H1 (cell line): ENCODE results near the gene RCSD1. TPM values are rescaled to one million over a fixed set of nuclear protein-coding genes. Genes with fewer than 3 reads are reported as not detected.

Source experiments
- BRCA1 ChIP-seq: IDR thresholded peaks from 2 replicates; pipeline ENCODE4 v1.6.1; 2012; ENCODE audit warnings: low read depth, low read length, improper control_type of control experiment
- CBX8 ChIP-seq: fragments of 300-800, 300-1000 bp; sonication (generic); IDR thresholded peaks from 2 replicates; pipeline ENCODE4 v1.7.1; 2016; ENCODE audit warnings: low read depth, low read length, borderline replicate concordance
- CREB1 ChIP-seq: IDR thresholded peaks from 2 replicates; pipeline ENCODE4 v1.6.1; 2012; ENCODE audit warnings: inconsistent platforms
- MAFK ChIP-seq: IDR thresholded peaks from 2 replicates; pipeline ENCODE4 v1.6.1; 2012; ENCODE audit warnings: low read depth, mild to moderate bottlenecking, improper control_type of control experiment, low read length
- POU5F1 ChIP-seq: IDR thresholded peaks from 2 replicates; pipeline ENCODE4 v1.6.1; 2011; ENCODE audit warnings: low read depth, mild to moderate bottlenecking, low read length, moderate library complexity
- SIRT6 ChIP-seq: IDR thresholded peaks from one replicate; pipeline ENCODE4 v1.7.1; 2012; ENCODE audit warnings: low read length, inconsistent platforms
- SP1 ChIP-seq: IDR thresholded peaks from 2 replicates; pipeline ENCODE4 v1.6.1; 2011; ENCODE audit warnings: low read depth, low read length
- TEAD4 ChIP-seq: IDR thresholded peaks from 2 replicates; pipeline ENCODE4 v1.6.1; 2012; ENCODE audit warnings: low read depth, low read length, inconsistent platforms, mixed read lengths
- USF2 ChIP-seq: IDR thresholded peaks from 2 replicates; pipeline ENCODE4 v1.6.1; 2011; ENCODE audit warnings: low read length, improper control_type of control experiment
- polyA plus RNA-seq, 7 experiments: library from polyadenylated mRNA; depleted of rRNA in 3 of 7; stranded (reverse) in 5 of 7; unstranded in 2 of 7; fragments of >200 nt in 5 of 7; fragments of 200-250 nt in 2 of 7; gene quantifications; 1 replicate in 5 of 7; 2 replicates in 1 of 7; 4 replicates in 1 of 7; pipeline versions ENCODE4 v1.2.1 to v1.2.3, GENCODE V29; 2011 to 2013; ENCODE audit warnings: missing spikeins in 2 of 7, mixed read lengths in 2 of 7
- total RNA-seq: library from RNA; stranded (reverse); fragmentation: NEBNext Ultra II Directional; extraction: Animal tissue kit (Norgen Biotek cat#: 25700); gene quantifications from 2 replicates; pipeline ENCODE4 v1.2.1, GENCODE V29; 2021

RCSD1 gene
- total and polyA plus RNA-seq, 2 of the 8 experiments (the other 6 are each of a cell fraction or from before 2014, with no cell fraction given): 0.47 to 0.69 TPM

GRCh38 chr1:167625040-167625823, 4.8 kb upstream of the RCSD1 start (continued):
- TF ChIP-seq USF2 (no peak), SIRT6 (no peak), POU5F1 (no peak), CREB1 (no peak), TEAD4 (no peak), CBX8 (no peak), MAFK (no peak), BRCA1 (no peak), SP1 (no peak)
